ENCODE data around the gene ACO2. TPM values are rescaled to one million over a fixed set of nuclear protein-coding genes. Genes with fewer than 3 reads are reported as not detected.

Gene ACO2
- total and polyA plus RNA-seq, 2 of the 8 experiments (the other 6 are each of a cell fraction or from before 2014, with no cell fraction given) = 52.8 to 75.4 TPM

- Histone ChIP-seq H3K23me2 (ENCODE audit: low read depth, low read length) (peaks cover 3% of the 10 kb centered on the region; the same call in 1 of the 2 replicates), H4K5ac (ENCODE audit: insufficient read length, low read depth, low read length) (no peak overlapping the region), H4K20me1 (replicated peaks in 1 of 2; ENCODE audit: control insufficient read depth in 1 of 2, insufficient read depth in 2 of 2, low read length in 2 of 2) (no peaks in the 10 kb centered on the region), H3K4me1 (replicated peaks in 1 of 4; ENCODE audit: control insufficient read depth in 3 of 4, insufficient read depth in 4 of 4, low read length in 3 of 4) (no peaks in the 10 kb centered on the region; a peak in 1 of 7 replicates), H3K9me3 (ENCODE audit: insufficient read depth in 2 of 2, low read depth in 1 of 2, low read length in 1 of 2) (no peaks in the 10 kb centered on the region), H3K79me1 (ENCODE audit: low read depth, low read length) (no peaks in the 10 kb centered on the region), H2AK5ac (ENCODE audit: low read depth, low read length) (no peak overlapping the region), H2BK15ac (ENCODE audit: low read length) (no peak overlapping the region), H4K91ac (replicated peaks; ENCODE audit: insufficient read length, low read length) (no peak overlapping the region), H3K9ac (replicated peaks in 1 of 4; ENCODE audit: extremely low read depth in 1 of 4, low read depth in 3 of 4, low read length in 3 of 4) (no peak overlapping the region), H4K8ac (ENCODE audit: extremely low read depth, insufficient read depth, low read length) (no peak overlapping the region), H3K36me3 (ENCODE audit: control insufficient read depth in 2 of 4, insufficient read depth in 4 of 4, low read length in 3 of 4) (no peaks in the 10 kb centered on the region), H3K27me3 (replicated peaks in 1 of 4; ENCODE audit: control insufficient read depth in 3 of 4, extremely low read depth in 1 of 4, insufficient read depth in 3 of 4, low read length in 3 of 4) (0 out of 7 replicates have a peak, but pooled peaks cover 0 to 3% (median 0%) of the 10 kb centered on the region in 4 experiments), H3K4me2 (ENCODE audit: insufficient read depth in 1 of 2, low read depth in 2 of 2, low read length in 2 of 2) (no peak overlapping the region), H3K56ac (replicated peaks; ENCODE audit: insufficient read length, low read depth, low read length) (no peak overlapping the region), H3K14ac (ENCODE audit: insufficient read length) (no peak overlapping the region), H3K18ac (ENCODE audit: extremely low read depth, low read length) (no peak overlapping the region), H3K4ac (replicated peaks; ENCODE audit: insufficient read length, low read depth, low read length) (no peak overlapping the region), H3K79me2 (ENCODE audit: control insufficient read depth in 1 of 2, insufficient read depth in 2 of 2, low read length in 2 of 2) (no peaks in the 10 kb centered on the region), H3K4me3 (ENCODE audit: extremely low read depth in 1 of 4, insufficient read depth in 2 of 4, low read depth in 3 of 4, low read length in 4 of 4) (no peak overlapping the region), H3K27ac (ENCODE audit: low read depth, low read length) (no peak overlapping the region), H2BK5ac (ENCODE audit: low read depth, low read length) (no peak overlapping the region), H2BK120ac (replicated peaks; ENCODE audit: low read depth, low read length) (no peak overlapping the region), H2BK20ac (ENCODE audit: low read length) (no peak overlapping the region), H3K23ac (ENCODE audit: insufficient read length) (no peak overlapping the region), H2BK12ac (ENCODE audit: low read depth, low read length) (no peak overlapping the region), H2AFZ (ENCODE audit: low read length) (no peak overlapping the region)
- TF ChIP-seq KDM1A (IDR thresholded peaks at IDR 0.05; ENCODE audit: borderline replicate concordance, low read length) = no peak
- no peak for TF ChIP-seq ASH2L (IDR thresholded peaks at IDR 0.05; ENCODE audit: low read length)
- no peak for TF ChIP-seq SAP30 (IDR thresholded peaks at IDR 0.05; ENCODE audit: insufficient read depth, insufficient replicate concordance, low read length)
- no peak for TF ChIP-seq RNF2 (IDR thresholded peaks at IDR 0.05; ENCODE audit: borderline replicate concordance, low read depth, low read length, missing control alignments, poor library complexity, severe bottlenecking)
- no peak for TF ChIP-seq KDM5A (IDR thresholded peaks at IDR 0.05; ENCODE audit: low read length)
- no peak for TF ChIP-seq FOSL1 (IDR thresholded peaks at IDR 0.05; ENCODE audit: insufficient read depth, low read depth, low read length)
- TF ChIP-seq PHF8 (conservative IDR thresholded peaks at IDR 0.05; ENCODE audit: low read depth, low read length) = no peak
- no peak for TF ChIP-seq HDAC2 (IDR thresholded peaks at IDR 0.05; ENCODE audit: borderline replicate concordance in 1 of 2, low read depth in 2 of 2, low read length in 2 of 2)
- no peak for TF ChIP-seq SP4 (IDR thresholded peaks at IDR 0.05; ENCODE audit: low read length)
- FAIRE-seq = no peak
- ChIA-PET POLR2A (ENCODE audit: partially characterized antibody) (interaction anchor here (0.7 to 1.6 kb wide), 4 partner anchors 10 to 123 kb away, joined by 3 to 4 read pairs (median 4); partner anchors contain the start of genes CSDC2 and TOB2), CTCF (ENCODE audit: partially characterized antibody) (interaction anchor here (0.8 to 16.1 kb wide), 4 partner anchors 10 to 27 kb away, joined by 3 to 169 read pairs (median 8); no protein-coding TSS in a partner anchor)
- DNase-seq (ENCODE audit: low read depth in 1 of 2, low spot score in 2 of 2) = no peak
- 88% methylated on average over 3 of the region's 3 CpGs; no CpG with 5 or more reads in 1 of the 2 experiments for WGBS, 2 experiments (ENCODE audit: extremely low coverage in 1 of 2, insufficient coverage in 1 of 2, insufficient read length in 1 of 2, insufficient replicate concordance in 2 of 2, low coverage in 1 of 2, low lambda C conversion rate in 2 of 2, missing lambda C conversion rate in 1 of 2)
Measured at GRCh38 chr22:41570221-41570620, 101.3 kb downstream of the ACO2 start.

Data from H1 (cell line).